Stimulated activated CD8-positive, alpha-beta memory T cell treated with anti-CD3 and anti-CD28 coated beads, Interleukin-12 subunit alpha, Interleukin-12 subunit beta, amount 100 ng/mL, for 24 hours (primary cell): Measurements from ENCODE around the gene RHOG.
"Not testable (repeated sequence)": the region's sequence is repeated elsewhere in the genome, so short reads cannot be mapped to it uniquely, and the experiment has no call there.

ENCODE experiments used
- DNase-seq: peaks from one replicate; pipeline ENCODE4 v3.0.0-alpha.2; 2020; ENCODE audit errors: extremely low read depth

RHOG gene

DNA sequence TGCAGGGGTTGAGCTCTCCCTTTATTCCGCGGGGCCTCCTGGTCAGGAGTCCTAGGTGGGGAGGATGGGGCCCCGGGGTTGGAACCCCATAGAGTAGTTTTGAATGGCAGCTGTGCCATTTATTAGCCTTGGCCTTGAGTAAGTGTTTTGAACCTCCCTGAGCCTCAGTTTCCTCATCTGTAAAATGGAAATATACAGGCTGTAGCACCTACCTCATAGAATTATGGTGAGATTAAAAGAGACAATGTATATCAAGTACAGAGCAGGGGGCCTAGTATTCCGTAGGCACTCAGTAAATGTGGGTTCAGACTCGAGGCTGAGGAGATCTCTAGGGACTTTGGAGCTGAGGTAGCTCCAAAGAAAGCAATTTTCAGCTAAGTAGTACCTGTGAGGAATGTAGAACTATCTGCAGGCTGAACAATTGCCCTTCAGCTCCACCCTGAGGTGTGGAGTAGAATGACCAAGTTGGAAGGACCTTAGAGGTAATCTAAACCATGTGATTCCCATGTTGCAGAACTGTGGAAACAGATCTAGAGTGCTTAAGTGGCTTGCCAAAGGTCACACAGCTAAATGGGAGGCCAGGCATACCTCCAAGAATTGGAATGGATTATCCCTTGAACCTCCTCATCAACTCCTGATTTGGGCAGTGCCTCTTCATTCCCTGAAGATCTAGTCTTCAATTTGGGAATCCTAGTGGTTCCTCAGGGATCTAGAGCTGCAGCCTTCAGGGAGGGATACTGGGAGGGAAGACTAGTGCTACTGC is 31.7 kb downstream of the RHOG start:
- no peak for DNase-seq

DNA sequence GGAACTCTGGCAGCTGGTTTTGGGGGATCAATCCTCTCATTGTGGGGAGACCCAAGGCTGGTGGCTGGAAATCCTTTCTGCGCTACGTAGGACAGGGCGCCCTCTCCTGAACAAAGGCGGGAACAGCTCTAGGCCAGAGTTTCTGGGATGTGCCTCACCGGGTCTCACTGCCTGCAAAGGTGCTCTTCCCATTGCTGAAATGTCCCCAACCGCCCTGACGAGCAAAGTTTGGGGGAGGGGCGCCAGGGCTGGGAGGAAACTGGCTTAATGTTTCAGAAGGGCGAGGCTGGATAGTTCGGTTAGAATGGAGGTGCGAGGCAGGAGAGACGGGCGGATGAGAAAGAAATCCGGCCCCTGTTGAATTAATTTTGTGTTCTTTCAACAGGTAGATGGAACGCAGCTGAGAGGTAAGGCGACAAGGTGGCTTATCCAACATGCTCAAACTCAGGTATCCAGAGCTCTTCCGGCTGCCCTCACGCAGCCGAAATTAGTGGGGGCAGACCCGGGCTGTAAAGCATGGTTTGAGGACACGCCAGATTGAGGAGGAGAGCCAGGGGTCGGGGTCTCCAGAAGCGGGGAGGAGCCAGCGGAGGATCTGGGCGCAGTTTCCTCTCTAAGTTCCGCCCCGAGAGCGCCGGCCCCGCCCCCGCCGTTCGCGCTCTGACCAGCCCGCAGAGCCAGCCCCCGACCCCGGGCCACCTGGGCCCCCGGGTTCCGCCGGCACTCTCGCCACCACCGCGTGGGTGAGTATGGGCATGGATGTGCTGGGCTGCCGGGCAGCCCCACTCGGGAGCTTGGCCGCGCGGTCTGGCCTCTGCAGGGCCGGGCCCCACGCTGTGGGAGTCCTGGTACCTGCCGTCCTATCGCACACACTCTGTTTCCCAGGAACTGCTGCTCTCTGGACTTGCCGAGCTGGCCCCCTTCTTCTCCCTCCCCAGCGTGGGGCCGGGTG is 32.6 kb downstream of the RHOG start, which contains the start of gene PGAP2:
Gene PGAP2 (plus strand): TSS at position 652 of the 952 bp plus-strand sequence. CDS start 2,700 bp downstream, outside the sequence.
- peak; percentile 21 for DNase-seq

DNA sequence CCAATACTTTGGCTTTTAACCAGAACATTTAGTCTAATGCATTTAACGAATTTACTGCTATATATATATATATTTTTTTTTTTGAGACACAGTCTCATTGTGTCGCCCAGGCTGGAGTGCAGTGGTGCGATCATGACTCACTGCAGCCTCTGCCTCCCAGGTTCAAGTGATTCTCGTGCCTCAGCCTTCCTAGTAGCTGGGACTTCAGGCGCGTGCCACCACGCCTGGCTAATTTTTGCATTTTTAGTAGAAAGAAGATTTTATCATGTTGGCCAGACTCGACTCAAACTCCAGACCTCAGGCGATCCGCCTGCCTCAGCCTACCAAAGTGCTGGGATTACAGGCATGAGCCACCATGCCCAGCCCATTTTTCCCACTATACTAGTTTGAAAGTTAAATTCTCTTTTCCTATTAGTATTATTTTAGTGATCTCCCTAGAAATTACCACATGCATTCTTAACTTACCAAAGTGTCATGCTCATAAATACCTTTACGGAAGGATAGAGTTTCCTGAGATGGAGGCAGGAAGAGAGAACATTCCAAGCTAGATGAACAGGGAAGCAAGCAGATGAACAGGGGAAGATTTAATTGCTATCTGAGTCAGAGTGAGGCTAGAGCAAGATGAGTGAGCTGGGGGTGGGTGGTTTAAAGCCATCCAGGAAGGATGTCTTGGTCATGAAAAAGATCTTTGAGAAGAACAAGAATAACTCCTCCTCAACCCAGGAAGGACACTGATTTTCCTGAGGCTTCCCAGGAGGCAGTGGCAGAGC is 36.8 kb downstream of the RHOG start:
- DNase-seq, result no peak

DNA sequence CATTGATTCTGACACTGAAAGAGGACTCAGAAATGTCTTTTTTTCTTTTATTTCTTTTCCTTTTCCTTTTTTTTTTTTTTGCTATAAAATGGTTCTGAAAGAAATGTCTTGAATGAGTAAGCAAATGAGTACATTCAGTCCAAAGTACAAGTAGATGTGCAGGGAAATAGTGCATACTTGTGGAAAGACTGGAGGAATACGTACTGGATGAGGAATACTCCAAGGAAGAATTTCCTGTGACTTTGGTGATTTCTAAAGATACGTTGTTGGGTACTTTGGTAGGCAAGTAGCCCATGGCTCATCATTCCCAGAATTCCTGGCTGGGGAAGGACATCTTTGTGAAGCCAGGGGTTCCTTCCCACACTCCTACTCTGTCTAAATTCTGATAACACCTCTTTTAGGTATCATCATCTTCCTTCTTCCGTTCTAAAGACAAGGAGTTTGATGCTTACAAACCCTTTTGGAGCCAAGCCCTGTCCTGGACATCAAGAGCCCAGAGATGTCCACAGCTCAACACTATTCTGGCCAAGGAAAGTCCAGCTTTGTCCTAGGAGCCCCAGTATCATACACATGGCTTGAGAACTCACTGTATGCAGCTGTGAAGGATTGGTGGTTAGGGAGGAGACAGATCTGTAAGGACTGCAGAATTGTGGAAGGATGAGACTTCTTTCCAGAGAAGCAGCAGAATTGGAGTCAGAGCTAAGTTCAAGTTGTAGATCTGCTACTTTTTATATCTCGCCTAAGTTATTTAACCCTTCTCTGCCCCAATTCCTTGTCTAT is 38.6 kb downstream of the RHOG start:
- DNase-seq, result no peak

DNA sequence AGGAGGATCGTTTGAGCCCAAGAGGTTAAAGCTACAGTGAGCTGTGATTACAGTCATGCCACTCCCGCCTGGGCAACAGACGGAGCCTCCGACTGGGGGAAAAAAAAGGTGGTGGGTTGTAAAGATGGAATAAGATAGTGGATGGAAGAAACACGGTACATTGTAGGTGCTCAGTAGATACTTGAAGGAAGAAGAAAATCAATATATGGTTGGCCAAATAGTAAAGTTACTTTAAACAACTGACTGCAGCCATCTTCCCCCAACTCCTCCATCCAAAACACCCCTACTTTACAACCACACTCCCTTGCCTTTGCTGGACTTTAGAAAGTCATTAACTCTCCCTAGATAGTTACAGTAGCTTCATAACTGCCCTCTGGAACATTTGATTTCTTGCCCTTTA is 40.9 kb downstream of the RHOG start:
- DNase-seq, result no peak

DNA sequence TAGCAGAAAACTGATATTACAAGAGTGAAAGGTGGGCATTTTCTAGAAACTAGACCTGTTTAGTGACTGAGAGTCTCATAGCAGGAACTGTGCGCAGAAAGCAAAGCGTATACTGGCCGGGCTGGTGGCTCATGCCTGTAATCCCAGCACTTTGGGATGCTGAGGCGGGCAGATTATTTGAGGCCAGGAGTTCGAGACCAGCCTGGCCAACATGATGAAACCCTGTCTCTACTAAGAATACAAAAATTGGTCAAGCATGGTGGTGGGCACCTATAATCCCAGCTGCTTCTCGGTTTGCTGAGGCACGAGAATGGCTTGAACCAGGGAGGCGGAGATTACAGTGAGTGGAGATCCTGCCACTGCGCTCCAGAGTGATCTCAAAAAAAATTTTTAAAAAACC is 41.6 kb downstream of the RHOG start:
- no peak for DNase-seq

DNA sequence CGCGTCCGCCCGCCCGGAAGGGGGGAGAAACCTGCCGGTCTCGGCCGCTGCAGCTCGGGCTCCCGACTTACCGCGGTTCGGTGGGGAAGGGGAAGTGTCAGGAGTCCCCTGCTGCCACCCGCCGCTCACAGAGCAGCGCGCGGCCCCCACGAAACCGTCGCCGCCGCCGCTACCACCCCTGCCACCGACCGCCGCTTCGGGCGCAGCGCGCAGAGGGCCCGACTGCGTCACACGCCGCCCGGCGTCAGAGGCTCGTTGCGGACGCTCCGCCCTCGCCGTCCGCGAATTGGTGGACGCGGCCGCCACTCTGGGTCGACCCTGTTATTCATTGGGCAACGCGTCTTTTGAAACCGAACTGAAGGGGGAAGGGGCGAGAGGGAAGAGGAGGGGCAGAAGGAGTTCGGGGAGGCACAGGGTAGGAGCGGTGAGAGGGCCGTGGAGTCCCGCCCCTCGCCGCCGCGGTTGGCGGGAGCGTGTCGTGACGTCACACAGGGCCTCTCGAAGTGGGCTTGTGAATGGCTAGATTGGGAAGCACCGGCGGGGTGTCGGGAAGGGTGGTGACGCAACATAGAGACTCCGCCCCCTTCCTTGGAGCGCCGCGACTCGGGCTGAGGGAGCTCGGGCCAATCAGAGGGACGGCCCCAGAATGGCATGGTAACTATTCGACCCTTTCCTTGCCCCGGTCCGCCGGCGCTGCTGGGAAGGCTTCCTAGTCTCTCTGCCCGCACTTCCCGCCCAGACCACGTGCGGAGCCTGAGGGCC is 43.2 kb downstream of the RHOG start, which contains the start of gene NUP98:
Gene NUP98 (minus strand): TSS at position 226 of the 762 bp plus-strand sequence. CDS start 15,437 bp downstream, outside the sequence.
- peak; percentile 99 for DNase-seq

DNA sequence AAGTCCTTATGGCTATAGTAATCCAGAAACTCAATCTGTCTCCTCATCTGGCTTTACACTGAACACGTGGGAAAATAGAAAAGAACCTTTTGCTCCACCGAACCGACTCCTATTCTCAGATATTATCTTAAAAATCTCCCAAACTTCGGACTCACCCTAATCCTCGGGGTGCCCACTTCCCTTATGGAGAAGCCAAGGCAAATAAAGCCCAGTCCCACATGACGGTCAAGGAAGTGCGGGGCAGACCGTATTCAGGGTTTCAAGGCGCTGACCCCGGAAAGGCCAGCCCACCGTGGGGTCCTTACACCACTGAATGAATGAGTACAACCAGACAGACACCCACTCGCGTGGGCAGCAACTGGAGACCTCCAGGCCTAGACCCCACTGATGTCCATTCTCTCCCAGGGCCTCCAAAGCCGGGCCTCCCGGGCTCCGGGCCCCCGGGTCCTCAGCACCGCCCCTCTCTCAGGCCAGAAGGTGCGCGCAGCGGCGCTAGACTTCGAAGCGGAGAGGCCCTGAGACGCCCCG is 43.9 kb downstream of the RHOG start:
- DNase-seq, result no peak

DNA sequence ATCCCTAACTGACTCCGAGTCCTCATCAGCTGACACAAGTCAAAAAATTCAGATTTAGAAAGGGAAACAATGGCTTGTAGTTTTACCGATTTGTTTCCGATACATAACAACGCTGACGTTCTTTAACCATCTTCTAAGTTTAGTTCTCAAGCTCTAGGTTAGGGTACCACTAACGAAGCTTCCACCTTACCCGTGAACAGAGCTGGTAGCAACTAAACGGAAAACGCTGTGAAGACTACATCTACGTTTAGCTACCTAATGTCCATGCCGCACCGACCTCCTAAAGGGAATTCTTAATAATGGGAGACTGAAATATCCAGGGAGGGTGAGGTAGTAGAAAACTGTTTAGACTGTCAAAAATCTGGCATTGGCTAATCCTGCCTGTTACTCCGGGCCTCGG is 44.4 kb downstream of the RHOG start:
- no peak for DNase-seq

DNA sequence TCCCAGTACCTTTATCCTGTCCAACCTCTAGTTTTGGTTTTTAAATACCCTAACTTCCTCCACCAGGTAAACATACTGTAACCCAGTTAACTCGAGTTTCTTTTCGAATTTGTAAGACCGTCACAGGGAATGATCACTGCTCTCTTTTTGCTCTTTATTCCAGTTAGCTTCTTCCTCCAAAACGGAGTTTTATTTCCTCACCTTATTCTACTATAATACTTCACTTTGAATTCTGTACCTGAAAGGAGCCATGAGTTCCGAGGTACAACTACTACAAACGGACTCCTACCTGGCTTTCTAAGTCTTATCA is 44.8 kb downstream of the RHOG start:
- no peak for DNase-seq

DNA sequence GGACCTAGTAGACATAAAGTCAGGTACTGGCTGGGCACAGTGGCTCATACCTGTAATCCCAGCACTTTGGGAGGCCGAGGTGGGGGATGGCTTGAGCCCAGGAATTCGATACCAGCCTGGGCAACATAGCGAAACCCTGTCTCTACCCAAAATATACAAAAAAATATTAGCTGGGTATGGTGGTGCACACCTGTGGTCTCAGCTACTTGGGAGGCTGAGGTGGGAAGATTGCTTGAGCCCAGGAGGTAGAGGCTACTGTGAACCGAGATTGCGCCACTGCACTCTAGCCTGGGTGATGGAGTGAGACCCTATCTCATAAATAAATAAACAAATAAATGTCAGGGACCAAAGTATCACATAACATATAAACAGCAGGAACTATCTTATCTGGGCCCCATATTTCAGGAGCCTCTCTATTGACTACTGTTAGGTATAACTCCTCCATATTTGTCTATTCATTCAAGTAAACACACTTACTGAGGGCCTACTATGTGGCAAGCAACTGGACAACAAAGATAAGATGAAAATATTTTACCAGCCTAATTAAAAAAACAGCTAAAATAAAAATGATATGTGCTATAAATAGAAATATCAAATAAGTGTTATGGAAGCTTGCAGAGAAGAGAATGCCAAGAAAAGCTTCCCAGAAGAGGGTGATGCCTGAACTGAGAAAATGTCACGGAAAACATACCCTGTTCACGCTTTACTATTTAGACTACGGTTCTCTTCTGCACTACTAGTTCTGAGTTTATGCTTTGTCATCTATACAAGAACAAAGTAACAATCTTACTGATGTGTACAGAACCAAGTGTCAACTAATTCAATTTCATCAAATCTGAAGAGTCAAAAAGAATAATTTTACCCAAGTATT is 45.4 kb downstream of the RHOG start:
- DNase-seq, result no peak

DNA sequence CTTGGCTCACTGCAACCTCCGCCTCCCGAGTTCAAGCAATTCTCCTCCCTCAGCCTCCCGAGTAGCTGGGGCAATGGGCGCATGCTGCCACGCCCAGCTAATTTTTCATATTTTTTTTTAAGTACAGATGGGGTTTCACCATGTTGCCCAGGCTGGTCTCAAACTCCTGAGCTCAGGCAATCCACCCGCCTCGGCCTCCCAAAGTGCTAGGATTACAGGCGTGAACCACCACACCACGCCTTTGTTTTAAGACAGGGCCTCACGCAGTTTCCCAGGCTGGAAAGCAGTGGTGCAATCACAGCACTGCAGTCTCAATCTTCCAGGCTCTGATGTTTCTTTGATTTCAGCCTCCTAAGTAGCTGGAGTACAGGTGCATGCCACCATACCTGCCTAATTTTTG is 46.4 kb downstream of the RHOG start:
- not testable (repeated sequence) for DNase-seq

DNA sequence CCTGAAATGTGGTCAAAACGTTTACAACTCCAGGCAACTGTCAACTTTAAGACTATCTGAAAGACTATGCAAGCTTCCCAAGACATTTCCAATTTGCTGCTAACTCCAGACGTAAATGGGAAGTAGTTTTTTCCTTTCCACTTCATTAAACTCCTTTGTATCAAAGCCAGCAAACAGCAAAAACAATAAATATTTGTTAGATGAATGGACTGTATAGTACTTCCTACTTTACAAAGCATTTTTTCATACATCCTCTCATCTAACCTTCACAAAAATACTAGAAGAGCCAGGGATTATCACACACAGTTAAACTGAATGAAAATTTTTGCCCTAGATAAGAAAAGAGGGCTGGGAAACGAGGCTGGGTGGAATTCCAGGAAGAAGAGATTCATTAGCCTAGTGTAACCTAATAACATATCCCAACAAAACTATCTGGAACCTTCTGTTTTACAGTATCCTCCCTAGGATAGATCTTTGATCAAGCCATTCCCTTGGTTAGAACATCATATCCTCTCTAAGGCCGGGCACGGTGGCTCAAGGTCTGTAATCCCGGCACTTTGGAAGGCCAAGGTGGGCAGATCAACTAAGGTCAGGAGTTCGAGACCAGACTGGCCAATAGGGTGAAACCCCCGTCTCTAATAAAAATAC is 53.9 kb downstream of the RHOG start:
- no peak for DNase-seq

DNA sequence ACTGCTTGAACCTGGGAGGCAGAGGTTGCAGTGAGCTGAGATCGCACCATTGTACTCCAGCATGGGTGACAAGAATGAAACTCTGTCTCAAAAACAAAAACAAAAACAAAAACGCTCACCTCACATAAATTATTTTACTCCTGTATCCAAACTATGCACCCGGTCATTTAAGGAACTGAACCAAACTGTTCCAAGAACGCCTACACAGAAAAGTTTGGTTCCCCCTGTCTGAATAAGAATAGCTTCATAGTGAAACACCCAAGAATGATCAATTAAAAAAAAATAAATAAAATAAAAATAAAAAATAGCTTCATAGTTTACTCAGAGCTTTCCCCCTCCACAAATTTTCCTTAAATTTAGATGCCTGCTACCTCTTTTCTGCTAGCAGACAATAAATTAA is 57.1 kb downstream of the RHOG start:
- DNase-seq, result no peak

DNA sequence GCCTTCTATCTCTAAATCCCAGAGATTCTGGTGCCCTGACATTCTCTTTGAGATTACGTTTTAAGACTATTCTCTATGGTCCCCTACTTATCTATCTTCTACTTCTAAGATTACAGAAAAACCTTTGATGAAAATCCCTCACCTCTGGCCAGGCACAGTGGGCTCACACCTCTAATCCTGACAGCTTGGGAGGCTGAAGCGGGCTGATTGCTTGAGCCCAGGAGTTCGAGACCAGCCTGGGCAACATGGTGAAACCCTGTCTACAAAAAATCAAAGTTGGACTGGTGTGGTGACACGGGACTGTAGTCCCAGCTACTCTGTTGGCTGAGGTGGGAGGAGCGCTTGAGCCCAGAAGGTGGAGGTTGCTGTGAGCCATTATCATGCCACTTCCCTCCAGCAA is 57.8 kb downstream of the RHOG start:
- no peak for DNase-seq

DNA sequence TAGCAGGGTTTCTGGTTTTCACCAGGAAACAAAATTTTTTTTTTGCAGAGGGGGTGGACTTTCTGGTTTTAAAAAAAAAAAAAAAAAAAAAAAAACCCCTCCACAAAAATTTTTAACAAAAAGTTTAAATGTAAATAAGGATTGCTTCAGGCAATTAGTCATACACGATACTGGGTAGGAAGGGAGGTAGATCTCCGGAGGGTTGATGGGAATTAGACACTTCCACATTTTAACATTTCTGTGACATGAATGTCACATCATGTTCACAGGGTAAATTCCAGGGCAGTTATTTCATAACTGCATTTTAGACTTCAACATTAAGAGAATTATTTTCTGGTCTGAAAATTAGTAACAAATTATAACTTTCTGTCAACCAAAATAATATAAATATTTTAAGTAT is 59.3 kb downstream of the RHOG start:
- DNase-seq, result no peak
